Neural progenitor cell (in vitro differentiated cells): ENCODE measurements around the gene ESPNL.
A peak's percentile ranks its signal among the peaks of the same experiment; 100 is the strongest.

Experiments used
- CTCF ChIP-seq: fragments of 200-600 bp; sonication (generic); IDR thresholded peaks from 2 replicates; pipeline ENCODE4 v1.5.1; 2017; ENCODE audit warnings: antibody characterized with exemption, mild to moderate bottlenecking
- EZH2 ChIP-seq: fragments of 200-600 bp; sonication (generic); IDR thresholded peaks from 2 replicates; pipeline ENCODE4 v1.6.1; 2017; ENCODE audit warnings: antibody characterized with exemption, mild to moderate bottlenecking, moderate library complexity

GRCh38 chr2:238106339-238106697 lies 6.2 kb downstream of the ESPNL start:
- TF ChIP-seq CTCF (peak; percentile 31), EZH2 (no peak)
